OCI-LY3 (cell line): ENCODE measurements around the gene GJC3.

ENCODE experiments used
- H2AFZ ChIP-seq: fragments of 200-600, 300-600 bp; shearing (Covaris generic); 2 replicates; pipeline ENCODE4 v1.6.0; 2014; ENCODE audit warnings: antibody characterized with exemption, low read depth, low read length
- H3K27ac ChIP-seq: fragments of 200-600, 300-600 bp; sonication (generic); 2 replicates; pipeline ENCODE4 v1.5.1; 2014; ENCODE audit warnings: mild to moderate bottlenecking, low read length, moderate library complexity, mixed read lengths
- H3K27me3 ChIP-seq: fragments of 200-600, 300-600 bp; sonication (generic); 2 replicates; pipeline ENCODE4 v1.6.1; 2014; ENCODE audit warnings: low read depth, low read length, mixed read lengths
- H3K36me3 ChIP-seq: fragments of 200-600, 300-600 bp; sonication (generic); replicated peaks from 2 replicates; pipeline ENCODE3; 2014; ENCODE audit warnings: low read depth, low read length, mixed read lengths
- H3K4me1 ChIP-seq: fragments of 300-600, 200-600 bp; sonication (generic); 2 replicates; pipeline ENCODE4 v1.6.1; 2014; ENCODE audit warnings: low read length, mixed read lengths
- H3K4me2 ChIP-seq: fragments of 200-600, 300-600 bp; sonication (generic); 2 replicates; pipeline ENCODE4 v1.6.1; 2014; ENCODE audit warnings: low read length, mixed read lengths
- H3K4me3 ChIP-seq: fragments of 300-600, 200-600 bp; sonication (generic); 2 replicates; pipeline ENCODE4 v1.5.1; 2014; ENCODE audit warnings: antibody characterized with exemption, mild to moderate bottlenecking, low read length, moderate library complexity
- H3K79me2 ChIP-seq: fragments of 300-600, 200-600 bp; shearing (Covaris generic); 2 replicates; pipeline ENCODE4 v1.6.1; 2014; ENCODE audit warnings: mild to moderate bottlenecking, low read length, mixed read lengths
- H3K9ac ChIP-seq: fragments of 300-600, 200-600 bp; shearing (Covaris generic); 2 replicates; pipeline ENCODE4 v1.6.0; 2014; ENCODE audit warnings: mild to moderate bottlenecking, low read length, moderate library complexity
- H3K9me3 ChIP-seq: fragments of 200-600, 300-600 bp; shearing (Covaris generic); 2 replicates; pipeline ENCODE4 v1.6.1; 2014; ENCODE audit warnings: low read length, mixed read lengths; ENCODE audit not compliant: insufficient read depth
- H4K20me1 ChIP-seq: fragments of 200-600, 300-600 bp; sonication (generic); 2 replicates; pipeline ENCODE4 v1.6.1; 2016; ENCODE audit warnings: low read length, mixed read lengths; ENCODE audit not compliant: insufficient read depth
- EZH2phosphoT487 ChIP-seq: fragments of 200-600 bp; shearing (Covaris generic); IDR thresholded peaks from 2 replicates; pipeline ENCODE4 v1.6.1; 2018; ENCODE audit warnings: antibody characterized with exemption, mixed run types, low read depth
- TF ChIP-seq, protein P1 (sequence below): fragments of 200-600, 300-600 bp; sonication (generic); IDR thresholded peaks from 2 replicates; pipeline ENCODE4 v1.5.1; 2014; ENCODE audit warnings: antibody characterized with exemption, low read length, low read depth

The GJC3 gene, protein sequence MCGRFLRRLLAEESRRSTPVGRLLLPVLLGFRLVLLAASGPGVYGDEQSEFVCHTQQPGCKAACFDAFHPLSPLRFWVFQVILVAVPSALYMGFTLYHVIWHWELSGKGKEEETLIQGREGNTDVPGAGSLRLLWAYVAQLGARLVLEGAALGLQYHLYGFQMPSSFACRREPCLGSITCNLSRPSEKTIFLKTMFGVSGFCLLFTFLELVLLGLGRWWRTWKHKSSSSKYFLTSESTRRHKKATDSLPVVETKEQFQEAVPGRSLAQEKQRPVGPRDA

DNA sequence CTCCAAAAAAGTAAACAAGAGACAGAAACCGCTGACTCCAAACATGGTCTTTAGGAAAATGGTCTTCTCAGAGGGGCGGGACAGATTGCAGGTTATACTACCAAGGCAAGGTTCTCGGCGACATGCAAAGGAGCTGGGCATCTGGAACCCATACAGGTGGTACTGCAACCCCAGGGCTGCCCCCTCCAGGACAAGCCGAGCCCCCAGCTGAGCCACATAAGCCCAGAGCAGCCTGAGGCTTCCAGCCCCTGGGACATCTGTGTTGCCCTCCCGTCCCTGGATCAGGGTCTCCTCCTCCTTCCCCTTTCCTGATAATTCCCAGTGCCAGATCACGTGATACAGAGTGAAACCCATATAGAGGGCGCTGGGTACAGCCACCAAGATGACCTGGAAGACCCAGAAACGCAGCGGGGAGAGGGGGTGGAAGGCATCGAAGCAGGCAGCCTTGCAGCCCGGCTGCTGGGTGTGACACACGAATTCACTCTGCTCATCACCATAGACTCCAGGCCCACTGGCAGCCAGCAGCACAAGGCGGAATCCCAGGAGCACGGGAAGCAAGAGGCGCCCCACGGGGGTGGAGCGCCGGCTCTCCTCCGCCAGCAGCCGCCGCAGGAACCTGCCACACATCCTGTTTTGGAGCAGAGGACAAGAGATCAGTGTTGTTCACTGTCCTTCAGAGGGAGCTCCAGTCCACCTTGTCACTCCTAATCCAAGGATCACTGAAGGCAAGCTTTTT is at the start of gene GJC3:
TSS of gene GJC3 (minus strand) at position 627 of the 736 bp plus-strand sequence. CDS start at position 627, 0 bp downstream.
- no peaks in the 10 kb centered on the region for H3K79me2 ChIP-seq
- no peak within 1 kb of the TSS for H3K27ac ChIP-seq
- peak within 1 kb of the TSS; percentile 81 for H3K4me3 ChIP-seq
- H3K9ac ChIP-seq = peak within 1 kb of the TSS; percentile 33
- H3K4me2 ChIP-seq = peak within 1 kb of the TSS; percentile 94
- H2AFZ ChIP-seq = peak within 1 kb of the TSS; percentile 95
- H3K27me3 ChIP-seq = peaks cover 32% of the 10 kb centered on the region
- no peaks in the 10 kb centered on the region for H4K20me1 ChIP-seq
- no peaks in the 10 kb centered on the region for H3K9me3 ChIP-seq
- no peaks in the 10 kb centered on the region for H3K36me3 ChIP-seq
- H3K4me1 ChIP-seq = peaks cover 12% of the 10 kb centered on the region
- TF ChIP-seq EZH2phosphoT487 = no peak
- TF ChIP-seq, protein P1, sequence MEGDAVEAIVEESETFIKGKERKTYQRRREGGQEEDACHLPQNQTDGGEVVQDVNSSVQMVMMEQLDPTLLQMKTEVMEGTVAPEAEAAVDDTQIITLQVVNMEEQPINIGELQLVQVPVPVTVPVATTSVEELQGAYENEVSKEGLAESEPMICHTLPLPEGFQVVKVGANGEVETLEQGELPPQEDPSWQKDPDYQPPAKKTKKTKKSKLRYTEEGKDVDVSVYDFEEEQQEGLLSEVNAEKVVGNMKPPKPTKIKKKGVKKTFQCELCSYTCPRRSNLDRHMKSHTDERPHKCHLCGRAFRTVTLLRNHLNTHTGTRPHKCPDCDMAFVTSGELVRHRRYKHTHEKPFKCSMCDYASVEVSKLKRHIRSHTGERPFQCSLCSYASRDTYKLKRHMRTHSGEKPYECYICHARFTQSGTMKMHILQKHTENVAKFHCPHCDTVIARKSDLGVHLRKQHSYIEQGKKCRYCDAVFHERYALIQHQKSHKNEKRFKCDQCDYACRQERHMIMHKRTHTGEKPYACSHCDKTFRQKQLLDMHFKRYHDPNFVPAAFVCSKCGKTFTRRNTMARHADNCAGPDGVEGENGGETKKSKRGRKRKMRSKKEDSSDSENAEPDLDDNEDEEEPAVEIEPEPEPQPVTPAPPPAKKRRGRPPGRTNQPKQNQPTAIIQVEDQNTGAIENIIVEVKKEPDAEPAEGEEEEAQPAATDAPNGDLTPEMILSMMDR = peak; percentile 43

DNA sequence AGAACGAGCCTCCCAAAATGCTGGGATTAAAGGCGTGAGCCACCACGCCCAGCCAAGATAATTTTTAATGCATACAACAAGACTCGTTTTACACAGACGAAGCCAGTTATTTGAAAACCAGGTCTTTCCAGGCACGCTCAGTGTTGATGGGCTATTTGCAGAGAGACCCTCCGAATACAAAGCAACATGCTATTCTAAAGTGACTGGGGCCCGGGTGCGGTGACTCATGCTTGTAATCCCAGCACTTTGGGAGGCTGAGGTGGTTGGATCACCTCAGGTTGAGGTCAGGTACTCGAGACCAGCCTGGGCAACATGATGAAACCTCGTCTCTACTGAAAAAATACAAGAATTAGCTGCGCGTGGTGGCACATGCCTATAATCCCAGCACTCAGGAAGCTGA is 47.2 kb upstream of the GJC3 start:
- Histone ChIP-seq H3K4me2 (no peak overlapping the region), H4K20me1 (no peaks in the 10 kb centered on the region), H3K4me1 (no peaks in the 10 kb centered on the region; the same call in 1 of the 2 replicates), H3K9me3 (no peaks in the 10 kb centered on the region), H3K27ac (no peak overlapping the region), H3K27me3 (peaks cover 13% of the 10 kb centered on the region), H3K79me2 (no peaks in the 10 kb centered on the region), H3K9ac (no peak overlapping the region), H3K36me3 (no peaks in the 10 kb centered on the region), H2AFZ (no peak overlapping the region), H3K4me3 (no peak overlapping the region)
- TF ChIP-seq, protein P1 = no peak
- TF ChIP-seq EZH2phosphoT487 = no peak

DNA sequence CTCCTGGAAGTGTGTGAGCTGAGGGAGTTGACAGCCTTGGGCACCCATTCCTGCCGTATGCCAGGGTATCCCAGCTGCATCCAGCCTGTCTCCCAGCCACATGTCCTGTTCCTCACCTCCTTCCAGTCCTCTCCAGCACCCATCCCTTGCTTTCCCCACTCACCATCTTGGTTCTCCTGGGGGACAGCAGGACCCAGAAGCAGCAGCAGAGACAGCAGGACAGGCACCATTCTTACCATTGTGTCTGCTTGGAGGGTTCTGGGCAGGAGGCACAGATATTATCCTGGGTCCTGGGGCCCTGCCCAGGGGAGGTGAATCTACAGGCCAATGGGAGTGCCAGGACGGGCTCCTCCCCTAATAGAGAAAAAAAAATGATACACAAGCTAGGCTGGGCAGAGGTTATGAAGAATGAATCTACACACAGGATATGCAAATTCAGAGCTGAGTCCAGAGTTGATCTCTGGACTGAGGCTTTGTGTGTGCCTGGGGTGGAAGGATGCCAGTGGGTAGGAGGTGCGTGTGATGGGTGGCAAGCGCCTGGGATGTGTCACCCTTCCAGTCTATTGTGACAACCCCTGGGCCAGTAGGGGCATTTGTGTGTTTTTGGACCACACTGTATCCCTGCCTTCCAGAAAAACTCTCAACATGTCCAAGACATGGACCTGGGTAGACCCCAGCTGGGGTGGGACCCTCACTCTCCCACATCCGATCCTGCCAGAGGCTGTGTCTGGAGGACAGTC is 46.5 kb upstream of the GJC3 start, which contains the start of gene AZGP1:
TSS of gene AZGP1 (minus strand) at position 250 of the 740 bp plus-strand sequence. CDS start at position 239, 11 bp downstream.
- Histone ChIP-seq H3K27me3 (peaks cover 13% of the 10 kb centered on the region), H3K9ac (no peak within 1 kb of the TSS), H3K4me3 (no peak within 1 kb of the TSS), H2AFZ (no peak within 1 kb of the TSS), H3K9me3 (no peaks in the 10 kb centered on the region), H3K4me1 (no peaks in the 10 kb centered on the region; the same call in 1 of the 2 replicates), H3K27ac (no peak within 1 kb of the TSS), H3K4me2 (no peak within 1 kb of the TSS), H3K36me3 (no peaks in the 10 kb centered on the region), H3K79me2 (no peaks in the 10 kb centered on the region), H4K20me1 (no peaks in the 10 kb centered on the region)
- no peak for TF ChIP-seq EZH2phosphoT487
- TF ChIP-seq, protein P1 = no peak
